ENCODE results near the gene LRIT1. TPM values are rescaled to one million over a fixed set of nuclear protein-coding genes. Genes with fewer than 3 reads are reported as not detected.

LRIT1 gene
- polyA plus RNA-seq, 1 donor (not counting 4 experiments of a cell fraction or from before 2014, with no cell fraction given), result not detected

DNA sequence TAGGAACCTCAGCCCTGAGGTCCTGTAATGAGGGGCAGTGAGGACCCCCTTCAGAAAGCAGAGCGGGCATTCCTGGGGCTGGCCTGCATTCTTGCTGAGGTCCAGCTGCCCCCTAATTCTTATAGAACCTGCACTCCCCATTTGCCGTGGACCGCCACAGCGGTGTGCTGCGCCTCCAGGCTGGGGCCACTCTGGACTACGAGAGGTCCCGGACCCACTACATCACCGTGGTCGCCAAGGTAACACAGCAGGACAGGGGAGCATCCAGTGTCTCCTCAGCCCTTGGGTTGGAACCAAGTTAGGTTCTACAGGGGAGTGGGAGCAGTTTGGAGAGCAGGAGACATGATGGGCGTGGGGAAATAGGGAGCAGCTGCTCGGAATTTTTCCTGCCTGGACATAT is 39.7 kb downstream of the LRIT1 start:
- Histone ChIP-seq H3K4me1 (ENCODE audit: control insufficient read depth, extremely low read depth, insufficient read depth, low read length) (no peaks in the 10 kb centered on the region), H3K79me2 (ENCODE audit: control insufficient read depth, insufficient read depth, low read length) (no peaks in the 10 kb centered on the region), H3K27me3 (ENCODE audit: control insufficient read depth, extremely low read depth, insufficient read depth, low read length) (peaks cover 22% of the 10 kb centered on the region), H4K20me1 (ENCODE audit: control insufficient read depth, extremely low read depth, insufficient read depth, low read length) (no peaks in the 10 kb centered on the region), H3K4me3 (ENCODE audit: control insufficient read depth in 2 of 3, extremely low read depth in 1 of 3, insufficient read depth in 2 of 3, low read depth in 1 of 3, low read length in 3 of 3) (no peak overlapping the region), H3K9me3 (ENCODE audit: control insufficient read depth, low read depth, low read length) (no peaks in the 10 kb centered on the region), H3K36me3 (ENCODE audit: control insufficient read depth in 2 of 2, extremely low read depth in 1 of 2, insufficient read depth in 2 of 2, low read length in 2 of 2) (no peaks in the 10 kb centered on the region), H3K27ac (ENCODE audit: control insufficient read depth, insufficient read depth, low read length) (no peak overlapping the region), H3K4me2 (ENCODE audit: control insufficient read depth, extremely low read depth, insufficient read depth, low read depth, low read length) (no peak overlapping the region), H2AFZ (ENCODE audit: control insufficient read depth, low read length) (no peak overlapping the region), H3K9me1 (ENCODE audit: control insufficient read depth, extremely low read depth, insufficient read depth, low read length) (no peaks in the 10 kb centered on the region), H3K9ac (ENCODE audit: control insufficient read depth, extremely low read depth, insufficient read depth, low read length) (no peak overlapping the region)
- TF ChIP-seq EZH2 (IDR thresholded peaks at IDR 0.05; ENCODE audit: low read length) (no peak), CTCF (optimal IDR thresholded peaks at IDR 0.05 in 1 of 3, IDR thresholded peaks at IDR 0.05 in 1 of 3, conservative IDR thresholded peaks at IDR 0.05 in 1 of 3; ENCODE audit: extremely low read depth in 1 of 3, insufficient read depth in 2 of 3, low read length in 3 of 3) (no peak)
- DNase-seq (ENCODE audit: low read depth, low spot score) (no peak), FAIRE-seq (no peak)
- dilution Hi-C loops (cut with MboI; ENCODE audit: extremely low pct_ligation_motif_present, low sequenced_read_pairs), result loop anchor here (10.0 kb wide), 1 partner anchor 57 kb away; no protein-coding TSS in a partner anchor

GRCh38 chr10:84201244-84201606 is 40.1 kb downstream of the LRIT1 start:
- dilution Hi-C loops (cut with MboI; ENCODE audit: extremely low pct_ligation_motif_present, low sequenced_read_pairs), result loop anchor here (10.0 kb wide), 1 partner anchor 56 kb away; no protein-coding TSS in a partner anchor
- H3K36me3 ChIP-seq (ENCODE audit: control insufficient read depth in 2 of 2, extremely low read depth in 1 of 2, insufficient read depth in 2 of 2, low read length in 2 of 2), result no peaks in the 10 kb centered on the region
- H3K79me2 ChIP-seq (ENCODE audit: control insufficient read depth, insufficient read depth, low read length), result no peaks in the 10 kb centered on the region
- no peak overlapping the region for H3K4me2 ChIP-seq (ENCODE audit: control insufficient read depth, extremely low read depth, insufficient read depth, low read depth, low read length)
- TF ChIP-seq EZH2 (IDR thresholded peaks at IDR 0.05; ENCODE audit: low read length) (no peak), CTCF (optimal IDR thresholded peaks at IDR 0.05 in 1 of 3, IDR thresholded peaks at IDR 0.05 in 1 of 3, conservative IDR thresholded peaks at IDR 0.05 in 1 of 3; ENCODE audit: extremely low read depth in 1 of 3, insufficient read depth in 2 of 3, low read length in 3 of 3) (no peak)
- no peaks in the 10 kb centered on the region for H4K20me1 ChIP-seq (ENCODE audit: control insufficient read depth, extremely low read depth, insufficient read depth, low read length)
- no peak overlapping the region for H2AFZ ChIP-seq (ENCODE audit: control insufficient read depth, low read length)
- H3K27me3 ChIP-seq (ENCODE audit: control insufficient read depth, extremely low read depth, insufficient read depth, low read length), result peaks cover 26% of the 10 kb centered on the region
- no peak for DNase-seq (ENCODE audit: low read depth, low spot score)
- no peak overlapping the region for H3K9ac ChIP-seq (ENCODE audit: control insufficient read depth, extremely low read depth, insufficient read depth, low read length)
- H3K4me3 ChIP-seq (ENCODE audit: control insufficient read depth in 2 of 3, extremely low read depth in 1 of 3, insufficient read depth in 2 of 3, low read depth in 1 of 3, low read length in 3 of 3), result no peak overlapping the region
- H3K9me3 ChIP-seq (ENCODE audit: control insufficient read depth, low read depth, low read length), result no peaks in the 10 kb centered on the region
- no peak for FAIRE-seq
- H3K4me1 ChIP-seq (ENCODE audit: control insufficient read depth, extremely low read depth, insufficient read depth, low read length), result no peaks in the 10 kb centered on the region
- H3K27ac ChIP-seq (ENCODE audit: control insufficient read depth, insufficient read depth, low read length), result no peak overlapping the region
- H3K9me1 ChIP-seq (ENCODE audit: control insufficient read depth, extremely low read depth, insufficient read depth, low read length), result no peaks in the 10 kb centered on the region
